Neural progenitor cell (in vitro differentiated cells): ENCODE measurements around the gene KIAA1217. TPM values are rescaled to one million over a fixed set of nuclear protein-coding genes. Genes with fewer than 3 reads are reported as not detected.
A peak's percentile ranks its signal among the peaks of the same experiment; 100 is the strongest.

Source experiments
- DNase-seq: peaks from one replicate; pipeline ENCODE4 v3.0.0-alpha.2; 2016; ENCODE audit warnings: low spot score
- H2AFZ ChIP-seq: fragments of 200-600 bp; sonication (generic); replicated peaks from 2 replicates; pipeline ENCODE4 v1.6.1; 2016; ENCODE audit warnings: antibody characterized with exemption
- H3F3A ChIP-seq: fragments of 200-600 bp; sonication (generic); 2 replicates; pipeline ENCODE4 v1.6.1; 2016; ENCODE audit warnings: antibody characterized with exemption, low read depth
- H3K27ac ChIP-seq: fragments of 200-600 bp; sonication (generic); 2 replicates; pipeline ENCODE4 v1.5.1; 2016; ENCODE audit warnings: mild to moderate bottlenecking
- H3K27me3 ChIP-seq: fragments of 200-600 bp; sonication (generic); 2 replicates; pipeline ENCODE4 v1.6.1; 2016; ENCODE audit warnings: mild to moderate bottlenecking, moderate library complexity
- H3K36me3 ChIP-seq: fragments of 200-600 bp; sonication (generic); 2 replicates; pipeline ENCODE4 v1.5.1; 2016
- H3K4me1 ChIP-seq: fragments of 200-600 bp; sonication (generic); 2 replicates; pipeline ENCODE4 v1.6.1; 2016; ENCODE audit warnings: mixed run types
- H3K4me2 ChIP-seq: fragments of 200-600 bp; sonication (generic); 2 replicates; pipeline ENCODE4 v1.6.1; 2016
- H3K4me3 ChIP-seq: fragments of 200-600 bp; sonication (generic); 2 replicates; pipeline ENCODE4 v1.5.1; 2016
- H3K79me2 ChIP-seq: fragments of 200-600 bp; sonication (generic); 2 replicates; pipeline ENCODE4 v1.6.1; 2016; ENCODE audit warnings: low read depth
- H3K9ac ChIP-seq: fragments of 200-600 bp; sonication (generic); 2 replicates; pipeline ENCODE4 v1.6.1; 2016
- H3K9me3 ChIP-seq: fragments of 200-600 bp; sonication (generic); 2 replicates; pipeline ENCODE4 v1.5.1; 2016; ENCODE audit warnings: low read depth
- H4K20me1 ChIP-seq: fragments of 200-600 bp; sonication (generic); 2 replicates; pipeline ENCODE4 v1.6.1; 2016; ENCODE audit warnings: low read depth
- H3K27ac Mint-ChIP-seq: 3 replicates; pipeline ENCODE4 v1.8.0; 2021; ENCODE audit warnings: mixed read lengths
- H3K27me3 Mint-ChIP-seq: 2 replicates; pipeline ENCODE4 v1.8.0; 2022; ENCODE audit warnings: low read depth, mild to moderate bottlenecking, inconsistent platforms, moderate library complexity, mixed read lengths; ENCODE audit not compliant: insufficient read depth
- H3K36me3 Mint-ChIP-seq: 3 replicates; pipeline ENCODE4 v1.8.0; 2021; ENCODE audit warnings: mixed read lengths
- H3K4me1 Mint-ChIP-seq: 3 replicates; pipeline ENCODE4 v1.8.0; 2021; ENCODE audit warnings: mixed read lengths
- H3K4me3 Mint-ChIP-seq: 3 replicates; pipeline ENCODE4 v1.8.0; 2021; ENCODE audit warnings: mild to moderate bottlenecking, moderate library complexity, mixed read lengths
- H3K9me3 Mint-ChIP-seq: 3 replicates; pipeline ENCODE4 v1.8.0; 2020; ENCODE audit warnings: mixed read lengths
- EZH2 ChIP-seq: fragments of 200-600 bp; sonication (generic); IDR thresholded peaks from 2 replicates; pipeline ENCODE4 v1.6.1; 2017; ENCODE audit warnings: antibody characterized with exemption, mild to moderate bottlenecking, moderate library complexity
- EZH2phosphoT487 ChIP-seq: fragments of 200-600 bp; sonication (generic); IDR thresholded peaks from 2 replicates; pipeline ENCODE4 v1.6.1; 2017; ENCODE audit warnings: antibody characterized with exemption
- total RNA-seq: library from RNA; depleted of rRNA; stranded (reverse); fragments of >200 nt; gene quantifications from 2 replicates; pipeline ENCODE4 v1.2.3, GENCODE V29; 2015; ENCODE audit warnings: low replicate concordance
- TF ChIP-seq, protein P1 (sequence below): fragments of 200-600 bp; sonication (generic); IDR thresholded peaks from 2 replicates; pipeline ENCODE4 v1.5.1; 2017; ENCODE audit warnings: antibody characterized with exemption, mild to moderate bottlenecking

The KIAA1217 gene
- total RNA-seq, 1 donor from 2014 or later = 13.1 TPM

DNA sequence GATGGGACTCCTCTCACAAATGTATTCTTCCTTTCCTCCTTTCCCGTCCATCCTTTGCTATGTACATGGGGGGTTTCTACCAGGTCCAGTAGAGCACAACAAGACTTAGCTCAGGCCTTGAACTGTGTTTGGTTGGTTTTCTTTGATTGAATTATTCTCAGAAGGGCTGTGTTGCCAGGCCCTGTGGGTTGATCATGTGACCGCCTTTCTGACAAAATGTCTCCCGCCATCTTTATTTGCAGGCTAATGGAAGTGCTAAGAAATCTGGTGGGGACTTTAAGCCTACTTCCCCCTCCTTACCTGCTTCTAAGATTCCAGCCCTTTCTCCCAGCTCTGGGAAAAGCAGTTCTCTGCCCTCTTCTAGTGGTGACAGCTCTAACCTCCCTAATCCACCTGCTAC lies 336.6 kb downstream of the KIAA1217 start:
- H3K4me2 ChIP-seq = no peak overlapping the region
- no peaks in the 10 kb centered on the region for H3K27me3 ChIP-seq
- no peaks in the 10 kb centered on the region for H3K9me3 ChIP-seq
- H3K9ac ChIP-seq = no peak overlapping the region
- Mint-ChIP-seq H3K27me3 (peaks cover 2% of the 10 kb centered on the region), H3K4me3 (no peak overlapping the region), H3K4me1 (no peaks in the 10 kb centered on the region), H3K36me3 (peaks cover 29% of the 10 kb centered on the region), H3K27ac (no peak overlapping the region), H3K9me3 (no peaks in the 10 kb centered on the region)
- H3K4me1 ChIP-seq = no peaks in the 10 kb centered on the region
- H3K4me3 ChIP-seq = no peak overlapping the region
- no peaks in the 10 kb centered on the region for H3F3A ChIP-seq
- no peaks in the 10 kb centered on the region for H3K79me2 ChIP-seq
- TF ChIP-seq, protein P1, sequence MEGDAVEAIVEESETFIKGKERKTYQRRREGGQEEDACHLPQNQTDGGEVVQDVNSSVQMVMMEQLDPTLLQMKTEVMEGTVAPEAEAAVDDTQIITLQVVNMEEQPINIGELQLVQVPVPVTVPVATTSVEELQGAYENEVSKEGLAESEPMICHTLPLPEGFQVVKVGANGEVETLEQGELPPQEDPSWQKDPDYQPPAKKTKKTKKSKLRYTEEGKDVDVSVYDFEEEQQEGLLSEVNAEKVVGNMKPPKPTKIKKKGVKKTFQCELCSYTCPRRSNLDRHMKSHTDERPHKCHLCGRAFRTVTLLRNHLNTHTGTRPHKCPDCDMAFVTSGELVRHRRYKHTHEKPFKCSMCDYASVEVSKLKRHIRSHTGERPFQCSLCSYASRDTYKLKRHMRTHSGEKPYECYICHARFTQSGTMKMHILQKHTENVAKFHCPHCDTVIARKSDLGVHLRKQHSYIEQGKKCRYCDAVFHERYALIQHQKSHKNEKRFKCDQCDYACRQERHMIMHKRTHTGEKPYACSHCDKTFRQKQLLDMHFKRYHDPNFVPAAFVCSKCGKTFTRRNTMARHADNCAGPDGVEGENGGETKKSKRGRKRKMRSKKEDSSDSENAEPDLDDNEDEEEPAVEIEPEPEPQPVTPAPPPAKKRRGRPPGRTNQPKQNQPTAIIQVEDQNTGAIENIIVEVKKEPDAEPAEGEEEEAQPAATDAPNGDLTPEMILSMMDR = no peak
- no peak for TF ChIP-seq EZH2
- no peak for TF ChIP-seq EZH2phosphoT487
- no peaks in the 10 kb centered on the region for H3K36me3 ChIP-seq
- DNase-seq = no peak
- H2AFZ ChIP-seq = no peak overlapping the region
- no peaks in the 10 kb centered on the region for H4K20me1 ChIP-seq
- H3K27ac ChIP-seq = no peak overlapping the region

DNA sequence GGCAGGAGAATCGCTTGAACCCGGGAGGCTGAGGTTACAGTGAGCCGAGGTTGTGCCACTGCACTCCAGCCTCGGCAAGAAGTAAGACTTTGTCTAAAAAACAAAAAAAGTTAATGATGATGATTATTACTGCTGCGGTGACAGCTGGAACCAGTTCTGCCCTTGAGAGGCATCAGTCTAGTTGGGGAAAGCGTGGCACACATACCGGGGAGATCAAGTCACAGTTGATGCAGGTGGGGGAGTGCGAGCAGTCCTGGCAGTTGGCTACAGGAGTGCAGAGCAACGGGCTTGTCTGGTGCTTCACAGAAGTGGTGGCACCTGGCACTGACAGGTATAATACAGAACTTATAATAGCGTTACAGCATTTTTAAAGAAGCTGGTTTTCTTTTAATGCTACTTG lies 341.7 kb downstream of the KIAA1217 start:
- Histone ChIP-seq H3K9me3 (no peaks in the 10 kb centered on the region), H3K4me1 (no peaks in the 10 kb centered on the region), H3K79me2 (no peaks in the 10 kb centered on the region), H3K9ac (no peak overlapping the region), H3F3A (no peaks in the 10 kb centered on the region), H3K27ac (no peak overlapping the region), H4K20me1 (no peaks in the 10 kb centered on the region), H3K27me3 (no peaks in the 10 kb centered on the region), H3K4me3 (no peak overlapping the region), H3K36me3 (no peaks in the 10 kb centered on the region), H3K4me2 (no peak overlapping the region), H2AFZ (no peak overlapping the region)
- Mint-ChIP-seq H3K4me3 (no peak overlapping the region), H3K27ac (no peak overlapping the region), H3K36me3 (peaks cover 6% of the 10 kb centered on the region), H3K4me1 (no peaks in the 10 kb centered on the region), H3K9me3 (no peaks in the 10 kb centered on the region), H3K27me3 (peaks cover 8% of the 10 kb centered on the region)
- TF ChIP-seq EZH2 = no peak
- no peak for DNase-seq

DNA sequence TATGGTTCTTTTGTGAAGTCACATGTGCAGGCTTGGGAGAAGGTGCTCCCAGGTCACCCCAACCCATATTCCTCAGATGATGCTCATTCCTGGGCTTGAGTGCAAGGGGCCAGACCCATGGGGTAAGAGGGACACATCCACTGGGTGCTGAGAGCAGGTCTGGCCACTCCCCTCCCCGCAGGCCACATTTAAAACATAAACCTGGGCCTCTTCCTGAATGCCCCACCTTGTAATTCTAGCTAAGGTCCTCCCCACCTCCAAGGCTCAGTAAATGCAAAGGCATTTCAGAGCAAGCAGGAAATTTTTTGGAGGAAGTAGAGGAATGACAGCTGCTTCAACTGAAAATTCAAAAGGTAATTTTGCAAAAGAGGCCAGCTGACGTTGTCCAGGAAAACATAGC lies 342.2 kb downstream of the KIAA1217 start:
- H3K36me3 Mint-ChIP-seq = peaks cover 2% of the 10 kb centered on the region
- H3K4me2 ChIP-seq = no peak overlapping the region
- H2AFZ ChIP-seq = no peak overlapping the region

DNA sequence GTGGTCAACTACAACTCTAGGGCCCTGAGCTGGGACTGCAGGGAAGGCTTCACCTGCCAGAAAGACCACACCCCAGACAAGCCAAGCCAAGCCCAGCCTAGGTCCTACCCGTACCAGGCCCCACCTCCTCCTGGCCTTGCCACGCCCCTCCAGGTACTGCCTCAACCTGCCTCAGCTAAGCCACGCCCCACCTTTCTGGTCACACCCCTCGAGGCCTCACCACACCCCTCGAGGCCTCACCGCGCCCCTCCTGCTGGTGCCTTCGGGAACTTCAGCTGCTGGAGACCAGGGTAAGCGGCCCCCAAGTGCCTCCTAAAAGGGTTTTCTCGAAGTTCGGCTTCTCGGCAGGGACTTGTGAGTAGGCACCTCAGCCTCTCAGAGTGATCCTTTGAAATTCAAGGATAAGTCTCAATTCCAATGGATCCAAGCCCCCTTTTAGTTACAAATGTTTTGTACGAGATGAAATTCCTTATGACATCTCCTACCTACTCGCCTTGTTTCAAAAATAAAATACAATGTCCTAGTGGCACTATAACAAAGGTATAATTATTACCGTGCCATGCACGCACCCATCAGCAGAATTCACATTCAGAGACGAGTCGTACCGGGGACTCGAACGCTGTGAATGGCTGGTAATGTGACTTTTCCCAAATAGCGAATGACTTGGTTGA lies 343.5 kb downstream of the KIAA1217 start:
- no peak overlapping the region for H3K27ac Mint-ChIP-seq
- H3K79me2 ChIP-seq = no peaks in the 10 kb centered on the region
- H3K9me3 ChIP-seq = no peaks in the 10 kb centered on the region
- no peak overlapping the region for H2AFZ ChIP-seq
- H3K4me3 Mint-ChIP-seq = no peak overlapping the region
- H3K36me3 Mint-ChIP-seq = peaks cover 2% of the 10 kb centered on the region
- H3K4me1 Mint-ChIP-seq = peaks cover 6% of the 10 kb centered on the region
- no peaks in the 10 kb centered on the region for H4K20me1 ChIP-seq
- no peaks in the 10 kb centered on the region for H3F3A ChIP-seq
- no peak overlapping the region for H3K4me3 ChIP-seq
- H3K9ac ChIP-seq = no peak overlapping the region
- H3K4me2 ChIP-seq = no peak overlapping the region
- H3K27me3 Mint-ChIP-seq = peaks cover 8% of the 10 kb centered on the region
- TF ChIP-seq EZH2phosphoT487 = no peak
- TF ChIP-seq EZH2 = no peak
- TF ChIP-seq, protein P1 = peak; percentile 53
- no peaks in the 10 kb centered on the region for H3K36me3 ChIP-seq
- no peaks in the 10 kb centered on the region for H3K27me3 ChIP-seq
- DNase-seq = peak; percentile 64
- no peaks in the 10 kb centered on the region for H3K9me3 Mint-ChIP-seq
- no peak overlapping the region for H3K27ac ChIP-seq
- H3K4me1 ChIP-seq = no peaks in the 10 kb centered on the region

More for the DNA sequence above, 342.2 kb downstream of the KIAA1217 start:
- Histone ChIP-seq H3K9ac (no peak overlapping the region), H3F3A (no peaks in the 10 kb centered on the region), H4K20me1 (no peaks in the 10 kb centered on the region), H3K4me1 (no peaks in the 10 kb centered on the region), H3K79me2 (no peaks in the 10 kb centered on the region), H3K27ac (no peak overlapping the region), H3K27me3 (no peaks in the 10 kb centered on the region), H3K36me3 (no peaks in the 10 kb centered on the region), H3K9me3 (no peaks in the 10 kb centered on the region), H3K4me3 (no peak overlapping the region)
- no peaks in the 10 kb centered on the region for H3K9me3 Mint-ChIP-seq
- H3K27ac Mint-ChIP-seq = no peak overlapping the region
- TF ChIP-seq EZH2phosphoT487 (no peak), EZH2 (no peak)
- TF ChIP-seq, protein P1 = no peak
- no peak for DNase-seq
- peaks cover 8% of the 10 kb centered on the region for H3K27me3 Mint-ChIP-seq
- H3K4me3 Mint-ChIP-seq = no peak overlapping the region
- H3K4me1 Mint-ChIP-seq = no peaks in the 10 kb centered on the region
